ENCODE results near the gene SCN10A.
A peak's percentile ranks its signal among the peaks of the same experiment; 100 is the strongest.

SCN10A gene

DNA sequence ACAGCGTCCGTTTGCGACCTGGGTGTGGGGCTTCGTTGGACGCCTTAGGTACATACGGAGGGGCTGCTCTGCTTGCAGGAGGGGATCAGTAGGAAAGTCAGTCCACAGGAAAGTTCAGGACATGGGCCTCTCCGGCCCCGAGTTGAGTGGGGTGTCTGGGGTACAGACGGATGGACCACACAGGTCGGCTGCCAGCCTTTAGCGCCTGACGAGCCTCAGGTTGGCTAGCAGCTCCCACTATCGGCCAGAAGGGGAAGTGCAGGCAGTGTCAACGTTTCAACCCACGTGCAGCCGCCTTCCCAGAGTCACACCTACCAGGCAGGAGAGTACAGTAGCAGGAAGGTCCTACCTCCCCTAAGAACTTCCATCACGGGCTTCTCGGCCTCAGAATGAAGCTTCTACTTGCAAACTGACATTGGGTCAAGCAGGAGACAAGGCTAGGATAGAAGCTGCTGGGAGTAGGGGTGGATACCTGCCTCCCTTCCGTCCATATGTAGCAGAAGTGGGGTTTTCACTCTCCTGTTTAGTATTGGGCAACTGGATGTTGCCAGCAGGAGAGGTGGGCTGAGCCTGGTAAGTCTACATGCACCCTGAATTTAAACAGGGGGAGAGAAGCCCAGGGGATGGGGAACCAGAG is 164.7 kb downstream of the SCN10A start:
- peak; percentile 54 for DNase-seq (ENCODE audit: low read depth)

DNA sequence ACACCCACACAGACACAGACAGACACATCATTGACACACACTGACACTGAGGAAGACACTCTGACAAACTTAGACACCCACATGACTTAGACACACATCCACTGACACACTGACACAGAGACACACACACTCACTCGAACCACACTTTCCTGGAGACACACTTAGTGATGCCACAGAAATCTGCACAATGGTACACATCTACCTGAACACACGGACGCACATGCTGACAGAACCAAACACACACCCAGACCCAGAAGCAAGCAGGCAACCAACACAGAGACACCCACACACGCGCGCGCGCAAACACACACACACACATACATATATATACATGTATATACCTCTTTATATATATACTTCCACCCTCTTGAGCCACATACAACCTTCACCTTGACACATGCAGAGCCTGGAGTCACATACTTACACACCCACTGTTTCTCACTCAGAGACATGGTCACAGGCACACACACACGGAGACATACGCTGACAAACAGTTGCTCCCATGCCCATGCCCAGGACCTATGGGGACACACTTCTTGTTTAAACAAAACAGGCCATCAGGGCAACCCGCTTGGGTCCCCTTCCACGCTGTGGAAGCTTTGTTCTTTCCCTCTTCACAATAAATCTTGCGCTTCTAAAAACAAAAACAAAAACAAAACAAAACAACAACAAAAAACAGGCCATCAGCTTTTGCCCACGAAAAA is 165.6 kb downstream of the SCN10A start:
- no peak for DNase-seq (ENCODE audit: low read depth)

GRCh38 chr3:38649500-38650247 is 166.3 kb downstream of the SCN10A start, which contains the start of gene SCN5A:
Gene SCN5A, minus strand, starts transcription at chr3:38649687. Its CDS starts 16,380 bp downstream, at chr3:38633307.
- DNase-seq (ENCODE audit: low read depth), result peak; percentile 34

DNA sequence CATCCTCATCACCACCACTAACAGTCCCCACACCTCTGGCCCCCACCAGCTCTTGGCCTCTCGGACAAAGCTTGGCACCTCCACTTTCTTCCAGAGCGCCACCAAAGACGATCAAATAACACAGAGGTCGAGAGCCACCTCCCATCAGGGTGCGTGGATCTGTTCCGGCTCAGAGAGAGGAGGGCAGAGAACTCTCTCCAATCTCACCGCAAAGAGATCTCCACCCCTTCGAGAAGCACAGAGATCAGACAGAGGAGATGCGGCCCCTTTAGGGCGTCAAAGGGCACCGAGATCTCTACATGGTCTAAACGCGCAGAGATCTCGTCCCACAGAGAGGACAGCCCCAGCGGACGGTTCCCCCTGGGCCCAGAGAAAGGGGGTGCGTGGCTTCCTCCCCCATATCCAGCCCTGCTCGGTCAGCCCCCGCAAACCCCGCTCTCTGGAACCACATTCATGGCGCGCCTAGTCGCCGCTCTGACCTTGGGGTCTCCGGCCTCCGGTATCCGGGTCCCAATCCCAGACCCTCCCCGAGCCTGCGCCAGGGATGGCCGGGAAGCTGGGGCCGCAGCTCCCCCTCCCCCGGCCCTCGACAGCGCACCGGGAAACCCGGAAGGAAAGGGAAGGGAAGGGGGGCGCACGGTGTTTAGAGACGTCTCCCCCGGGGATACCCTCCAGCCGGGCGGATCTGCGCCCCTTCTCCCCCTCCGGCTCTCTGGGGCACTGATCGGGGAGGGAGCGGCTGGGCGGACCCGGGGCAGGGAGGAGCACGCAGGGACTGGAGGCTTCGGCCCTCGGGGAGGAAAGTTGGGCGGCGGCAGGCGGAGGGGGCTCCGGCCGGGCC is 167.1 kb downstream of the SCN10A start:
- DNase-seq (ENCODE audit: low read depth), result no peak

DNA sequence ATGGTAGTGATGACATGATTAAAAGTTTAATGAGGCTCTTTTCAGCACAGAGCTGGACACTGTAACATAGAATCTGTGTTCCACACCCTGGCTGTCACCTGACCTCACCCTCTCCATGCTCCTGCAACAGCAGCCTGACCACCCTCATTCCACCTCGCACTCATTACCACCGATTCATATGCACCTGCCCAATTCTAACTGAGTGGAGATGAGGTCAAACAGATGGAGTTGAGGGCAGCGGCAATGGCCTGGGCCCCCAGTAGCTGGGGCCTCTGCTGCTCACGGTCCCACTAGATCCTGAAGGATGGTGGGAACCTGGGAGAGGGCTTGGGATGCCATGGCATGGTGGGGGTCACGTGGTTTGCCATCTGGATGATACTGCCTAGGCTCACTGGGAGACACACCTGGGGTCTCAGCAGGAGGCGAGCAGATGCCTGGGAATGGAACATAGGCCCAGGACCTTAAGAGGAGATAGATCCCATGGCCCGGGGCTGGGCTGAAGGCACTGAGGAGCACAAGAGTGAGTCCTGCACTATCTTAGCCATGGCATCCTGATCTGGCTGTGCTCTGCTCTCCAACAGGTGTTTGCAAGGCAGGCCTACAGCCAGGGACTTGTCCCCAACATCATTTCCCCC is 167.9 kb downstream of the SCN10A start:
- no peak for DNase-seq (ENCODE audit: low read depth)

DNA sequence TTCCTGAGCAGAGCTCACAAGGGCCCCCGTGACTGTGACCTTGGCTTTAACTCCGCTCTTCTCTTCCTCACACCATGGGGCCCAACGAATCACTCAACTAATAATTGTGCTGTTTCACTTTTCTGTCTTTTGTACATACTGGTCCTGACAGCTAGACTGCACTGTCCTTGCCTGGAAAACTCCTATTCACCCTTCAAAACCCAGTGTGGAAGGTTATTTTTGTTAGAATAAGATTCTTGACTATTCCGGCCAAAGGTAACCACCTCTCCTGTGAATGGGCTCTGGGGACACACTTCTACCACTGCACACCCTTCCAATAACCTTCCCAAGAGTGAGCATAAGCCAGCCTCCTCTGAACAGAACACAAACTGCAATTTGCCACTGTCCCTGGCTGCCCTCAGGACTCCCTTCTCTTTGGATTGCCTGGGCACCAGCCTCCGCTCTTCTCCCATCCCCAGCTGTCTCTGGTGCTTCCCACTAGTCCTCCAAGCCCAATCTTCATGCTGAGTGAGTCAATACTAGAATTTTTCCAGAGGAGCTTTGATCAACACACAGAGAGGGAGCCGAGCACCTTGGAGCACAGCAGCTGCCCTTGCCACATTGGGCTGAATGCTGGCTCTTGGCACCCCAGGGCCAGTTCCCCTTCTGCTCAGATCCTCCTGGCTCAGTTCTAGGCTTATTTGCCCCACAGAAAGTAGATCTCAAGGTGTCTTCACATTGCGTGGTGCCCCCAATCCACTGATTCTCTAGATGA is 168.6 kb downstream of the SCN10A start:
- DNase-seq (ENCODE audit: low read depth), result no peak
